Neutrophil (primary cell): ENCODE results near the gene ZNF622.
"Not testable (repeated sequence)": the region's sequence is repeated elsewhere in the genome, so short reads cannot be mapped to it uniquely, and the experiment has no call there.

Experiments
- H3K27ac ChIP-seq: fragments of 200-600 bp; sonication (generic); 2 replicates; pipeline ENCODE4 v1.5.1; 2016; ENCODE audit warnings: mild to moderate bottlenecking, moderate library complexity
- H3K27me3 ChIP-seq: fragments of 200-600 bp; sonication (generic); 2 replicates; pipeline ENCODE4 v1.6.0; 2016; ENCODE audit warnings: mild to moderate bottlenecking
- H3K36me3 ChIP-seq: fragments of 200-600 bp; sonication (generic); 2 replicates; pipeline ENCODE4 v1.5.1; 2017
- H3K4me1 ChIP-seq, 2 experiments: fragments of 200-600 bp in 1 of 2; sonication (generic) in 1 of 2; 1 replicate in 1 of 2; 2 replicates in 1 of 2; pipeline versions ENCODE4 v1.5.1 to v1.6.1; 2013 to 2016; ENCODE audit warnings: low read depth in 1 of 2, low read length in 1 of 2, mild to moderate bottlenecking in 1 of 2, moderate library complexity in 1 of 2; ENCODE audit not compliant: control insufficient read depth in 1 of 2, insufficient read depth in 1 of 2
- H3K4me3 ChIP-seq, 2 experiments: fragments of 200-600 bp in 1 of 2; sonication (generic) in 1 of 2; 1 replicate in 1 of 2; 2 replicates in 1 of 2; pipeline ENCODE4 v1.5.1; 2013 to 2016; ENCODE audit warnings: low read depth in 1 of 2, low read length in 1 of 2, mild to moderate bottlenecking in 1 of 2, moderate library complexity in 1 of 2
- H3K9me3 ChIP-seq: fragments of 200-600 bp; sonication (generic); 2 replicates; pipeline ENCODE4 v1.5.1; 2016
- CTCF ChIP-seq: fragments of 200-600 bp; sonication (generic); IDR thresholded peaks from 2 replicates; pipeline ENCODE4 v1.5.1; 2016; ENCODE audit warnings: antibody characterized with exemption

Gene ZNF622

GRCh38 chr5:16453609-16454008, 12.0 kb downstream of the ZNF622 start:
- H3K9me3 ChIP-seq, result peaks cover 7% of the 10 kb centered on the region
- peaks cover 0 to 10% of the 10 kb centered on the region in 2 experiments for H3K4me1 ChIP-seq
- peaks cover 91% of the 10 kb centered on the region for H3K36me3 ChIP-seq
- H3K27me3 ChIP-seq, result no peaks in the 10 kb centered on the region
- no peak overlapping the region for H3K27ac ChIP-seq
- H3K4me3 ChIP-seq, result no peak overlapping the region
- no peak for TF ChIP-seq CTCF

DNA sequence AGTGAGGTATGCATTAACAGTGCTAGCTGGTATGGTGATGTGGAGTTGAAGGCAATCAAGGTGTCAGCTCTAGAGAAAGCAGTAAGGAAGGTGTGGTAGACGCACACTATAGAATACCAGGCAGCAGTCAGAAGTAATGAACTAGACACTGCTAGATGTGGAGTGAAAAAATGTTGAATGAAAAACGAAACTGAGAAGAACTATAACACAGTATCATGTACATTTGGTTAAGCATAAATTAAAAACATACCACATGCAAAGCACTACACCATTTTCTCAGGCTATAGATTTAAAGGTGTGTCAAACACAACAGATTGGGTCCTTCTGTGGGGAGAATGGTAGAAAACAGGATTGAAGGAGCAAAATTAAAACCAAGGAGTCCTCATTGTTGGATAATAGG, 15.4 kb downstream of the ZNF622 start:
- H3K27me3 ChIP-seq, result no peaks in the 10 kb centered on the region
- no peaks in the 10 kb centered on the region for H3K4me1 ChIP-seq
- no peak overlapping the region for H3K4me3 ChIP-seq
- TF ChIP-seq CTCF, result no peak
- H3K36me3 ChIP-seq, result peaks cover 85% of the 10 kb centered on the region
- H3K27ac ChIP-seq, result no peak overlapping the region
- H3K9me3 ChIP-seq, result peaks cover 7% of the 10 kb centered on the region

DNA sequence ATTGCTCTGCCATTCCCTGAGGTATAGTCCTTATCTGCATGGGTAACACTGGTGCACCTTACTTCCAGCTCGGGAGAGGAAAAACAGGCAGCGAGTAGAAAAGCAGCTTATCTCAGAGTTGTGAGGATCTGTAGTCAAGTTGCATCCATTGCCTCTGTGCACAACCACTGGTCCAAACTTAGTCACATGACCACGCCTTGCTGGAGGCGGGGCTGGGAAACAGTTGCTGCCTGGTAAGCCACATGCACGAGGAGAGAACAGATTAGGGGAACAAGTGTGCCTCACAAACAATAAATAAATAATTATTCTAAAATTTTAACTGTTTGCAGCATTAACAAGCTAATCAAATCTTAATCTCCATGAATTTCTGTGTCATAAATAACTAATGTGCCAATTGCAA, 18.6 kb downstream of the ZNF622 start:
- no peak for TF ChIP-seq CTCF
- Histone ChIP-seq H3K27me3 (no peaks in the 10 kb centered on the region), H3K9me3 (peaks cover 7% of the 10 kb centered on the region), H3K36me3 (peaks cover 62% of the 10 kb centered on the region), H3K4me3 (no peak overlapping the region), H3K27ac (no peak overlapping the region), H3K4me1 (no peaks in the 10 kb centered on the region)

- H3K27me3 ChIP-seq, result peaks cover 18% of the 10 kb centered on the region
- TF ChIP-seq CTCF, result no peak
- H3K4me3 ChIP-seq, result no peak overlapping the region
- no peaks in the 10 kb centered on the region for H3K4me1 ChIP-seq
- no peaks in the 10 kb centered on the region for H3K9me3 ChIP-seq
- H3K27ac ChIP-seq, result no peak overlapping the region
- H3K36me3 ChIP-seq, result no peaks in the 10 kb centered on the region
Observed at GRCh38 chr5:16437977-16438376, 27.6 kb downstream of the ZNF622 start.

DNA sequence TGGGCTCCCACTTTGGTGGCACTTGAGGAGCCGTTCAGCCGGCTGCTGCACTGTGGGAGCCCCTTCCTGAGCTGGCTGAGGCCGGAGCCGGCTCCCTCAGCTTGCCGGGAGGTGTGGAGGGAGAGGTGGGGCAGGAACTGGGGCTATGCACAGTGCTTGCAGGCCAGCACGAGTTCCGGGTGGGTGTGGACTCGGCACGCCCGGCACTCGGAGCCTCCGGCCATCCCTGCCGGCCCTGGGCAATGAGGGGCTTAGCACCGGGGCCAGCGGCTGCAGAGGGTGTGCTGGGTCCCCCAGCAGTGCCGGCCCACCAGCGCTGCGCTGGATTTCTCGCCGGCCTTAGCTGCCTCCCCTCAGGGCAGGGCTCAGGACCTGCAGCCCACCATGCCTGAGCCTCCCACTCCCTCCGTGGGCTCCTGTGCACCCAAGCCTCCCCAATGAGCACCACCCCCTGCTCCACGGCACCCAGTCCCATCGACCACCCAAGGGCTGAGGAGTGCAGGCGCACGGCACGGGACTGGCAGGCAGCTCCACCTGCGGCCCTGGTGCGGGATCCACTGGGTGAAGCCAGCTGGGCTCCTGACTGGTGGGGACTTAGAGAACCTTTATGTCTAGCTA, 29.4 kb downstream of the ZNF622 start:
- H3K36me3 ChIP-seq, H3K4me3 ChIP-seq: not testable (repeated sequence)
- H3K27me3 ChIP-seq, result peaks cover 27% of the 10 kb centered on the region

GRCh38 chr5:16431490-16431889, 34.1 kb downstream of the ZNF622 start:
- TF ChIP-seq CTCF, result no peak
- no peak overlapping the region for H3K4me3 ChIP-seq
- no peaks in the 10 kb centered on the region for H3K4me1 ChIP-seq
- peaks cover 52% of the 10 kb centered on the region for H3K27me3 ChIP-seq
- H3K9me3 ChIP-seq, result no peaks in the 10 kb centered on the region
- H3K27ac ChIP-seq, result no peak overlapping the region
- no peaks in the 10 kb centered on the region for H3K36me3 ChIP-seq

More for the DNA sequence above, 29.4 kb downstream of the ZNF622 start:
- H3K27ac ChIP-seq, H3K4me1 ChIP-seq, H3K9me3 ChIP-seq: not testable (repeated sequence)
